ENCODE measurements around the gene SAMD8.
A peak's percentile ranks its signal among the peaks of the same experiment; 100 is the strongest.

Gene SAMD8

GRCh38 chr10:75080554-75080953 lies 30.9 kb upstream of the SAMD8 start:
- Mint-ChIP-seq H3K4me1 (peaks cover 45% of the 10 kb centered on the region), H3K36me3 (ENCODE audit: low read depth) (no peaks in the 10 kb centered on the region), H3K27me3 (ENCODE audit: low read depth, poor library complexity) (peaks cover 38% of the 10 kb centered on the region), H3K27ac (no peak overlapping the region), H3K9me3 (peaks cover 20% of the 10 kb centered on the region), H3K4me3 (no peak overlapping the region)
- DNase-seq = no peak
- TF ChIP-seq CTCF (IDR thresholded peaks at IDR 0.05) = no peak

GRCh38 chr10:75081379-75081778 lies 30.1 kb upstream of the SAMD8 start:
- Mint-ChIP-seq H3K9me3 (peaks cover 20% of the 10 kb centered on the region), H3K4me3 (no peak overlapping the region), H3K27me3 (ENCODE audit: low read depth, poor library complexity) (peaks cover 32% of the 10 kb centered on the region), H3K27ac (no peak overlapping the region), H3K36me3 (ENCODE audit: low read depth) (no peaks in the 10 kb centered on the region), H3K4me1 (peaks cover 48% of the 10 kb centered on the region)
- no peak for DNase-seq
- no peak for TF ChIP-seq CTCF (IDR thresholded peaks at IDR 0.05)

DNA sequence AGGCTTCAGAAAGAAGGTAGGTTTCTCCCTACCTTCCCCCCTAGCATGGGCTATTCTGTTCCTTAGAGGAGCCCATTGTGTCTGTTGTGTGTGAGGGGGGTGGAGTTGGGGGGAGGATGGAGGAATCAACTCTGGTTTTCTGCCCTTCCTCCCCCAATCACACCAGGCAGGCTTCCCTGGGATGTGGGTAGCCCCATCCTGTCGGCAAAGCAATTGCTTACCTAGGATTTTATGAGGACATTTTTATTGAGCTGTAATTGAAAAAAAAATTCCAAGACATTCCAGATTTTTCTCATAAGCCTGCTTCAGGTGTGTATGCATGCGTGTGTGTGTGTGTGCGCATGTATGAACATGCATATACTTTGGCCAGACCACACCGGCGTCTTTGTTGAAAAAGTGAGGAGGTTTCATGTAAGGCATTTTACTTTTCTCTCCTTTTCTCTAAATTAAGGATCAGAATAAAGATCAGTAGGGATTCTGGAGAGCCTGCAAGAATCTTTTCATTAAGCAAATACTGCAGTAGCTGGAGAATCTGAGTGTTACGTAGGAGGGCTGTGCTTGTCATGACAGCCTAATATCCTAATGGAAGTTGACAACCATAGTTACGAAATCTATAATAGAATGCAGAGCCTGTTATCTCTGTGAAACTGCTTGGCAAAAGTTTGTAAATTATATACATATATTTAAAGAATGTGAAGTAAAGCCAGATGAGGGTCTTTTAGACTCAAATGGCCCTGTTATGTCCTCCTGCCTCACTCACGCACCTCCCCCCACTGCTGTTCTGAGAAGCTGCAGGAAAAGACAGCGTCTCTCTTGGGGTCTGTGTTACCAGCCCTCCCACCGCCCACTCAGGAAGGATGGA lies 27.3 kb upstream of the SAMD8 start:
- H3K27ac Mint-ChIP-seq = no peak overlapping the region
- H3K4me3 Mint-ChIP-seq = no peak overlapping the region
- no peaks in the 10 kb centered on the region for H3K36me3 Mint-ChIP-seq (ENCODE audit: low read depth)
- peaks cover 60% of the 10 kb centered on the region for H3K4me1 Mint-ChIP-seq
- peaks cover 29% of the 10 kb centered on the region for H3K27me3 Mint-ChIP-seq (ENCODE audit: low read depth, poor library complexity)
- no peak for TF ChIP-seq CTCF (IDR thresholded peaks at IDR 0.05)
- peaks cover 20% of the 10 kb centered on the region for H3K9me3 Mint-ChIP-seq
- DNase-seq = no peak

DNA sequence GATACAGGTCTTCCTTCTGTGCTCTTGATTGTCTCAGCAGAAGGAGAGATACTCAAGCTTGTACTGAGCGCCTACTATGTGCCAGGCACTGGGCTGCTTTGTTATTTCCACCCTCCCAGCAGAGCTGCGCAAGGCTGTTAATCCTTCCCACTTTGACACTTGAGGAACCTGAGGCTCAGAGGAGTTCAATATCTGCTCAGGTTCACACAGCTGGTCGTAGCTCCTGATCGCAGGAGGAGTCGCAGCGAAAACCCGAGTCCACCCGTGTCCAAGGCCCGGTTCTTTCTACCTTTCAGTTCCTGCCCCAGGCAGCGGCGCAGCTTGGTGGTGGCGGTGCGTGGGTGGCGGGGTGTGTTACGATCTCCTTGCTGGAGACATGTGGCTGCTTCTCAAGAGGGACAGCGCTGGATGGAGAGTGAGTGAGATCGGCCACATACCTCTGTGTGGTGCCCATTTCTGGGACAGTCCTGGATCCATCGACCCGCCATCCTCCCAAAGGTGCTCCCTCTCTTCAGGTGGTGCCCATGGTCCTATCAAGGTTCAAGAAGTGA lies 26.5 kb upstream of the SAMD8 start:
- H3K36me3 Mint-ChIP-seq (ENCODE audit: low read depth) = no peaks in the 10 kb centered on the region
- H3K27me3 Mint-ChIP-seq (ENCODE audit: low read depth, poor library complexity) = peaks cover 30% of the 10 kb centered on the region
- no peak for TF ChIP-seq CTCF (IDR thresholded peaks at IDR 0.05)
- no peak overlapping the region for H3K27ac Mint-ChIP-seq
- H3K4me3 Mint-ChIP-seq = no peak overlapping the region
- peaks cover 18% of the 10 kb centered on the region for H3K9me3 Mint-ChIP-seq
- peaks cover 53% of the 10 kb centered on the region for H3K4me1 Mint-ChIP-seq
- DNase-seq = no peak

GRCh38 chr10:75086278-75086934 lies 25.1 kb upstream of the SAMD8 start:
- Mint-ChIP-seq H3K36me3 (ENCODE audit: low read depth) (no peaks in the 10 kb centered on the region), H3K27ac (peak overlapping the region; percentile 21), H3K4me3 (no peak overlapping the region), H3K9me3 (peaks cover 12% of the 10 kb centered on the region), H3K4me1 (peaks cover 50% of the 10 kb centered on the region), H3K27me3 (ENCODE audit: low read depth, poor library complexity) (peaks cover 38% of the 10 kb centered on the region)
- TF ChIP-seq CTCF (IDR thresholded peaks at IDR 0.05) = no peak
- no peak for DNase-seq
